ENCODE data around the gene TMEM53.
"Not testable (repeated sequence)": the region's sequence is repeated elsewhere in the genome, so short reads cannot be mapped to it uniquely, and the experiment has no call there.

TMEM53 gene

DNA sequence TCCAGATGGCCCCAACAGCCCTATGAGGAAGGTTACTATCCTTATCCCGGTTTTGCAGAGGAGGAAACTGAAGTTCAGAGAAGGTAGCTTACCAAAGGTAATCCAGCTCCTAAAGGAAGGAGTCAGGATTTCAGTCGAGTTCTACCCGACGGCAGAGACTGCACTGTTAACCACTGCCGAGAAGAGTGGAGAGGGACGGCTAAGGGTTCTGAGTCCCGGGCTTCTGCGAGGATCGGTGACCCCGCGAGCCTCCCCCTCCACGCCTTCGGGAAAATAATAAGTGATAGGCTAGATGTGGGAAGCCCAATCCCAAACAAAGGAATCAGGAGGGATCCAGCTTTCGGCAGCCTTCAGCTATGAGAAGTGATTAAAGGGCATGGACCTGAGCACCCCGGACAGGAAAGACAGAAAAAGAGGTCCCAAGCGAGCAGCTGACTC is 587 bp downstream of the TMEM53 start:
- H3K36me3 ChIP-seq (ENCODE audit: low read depth), result no peaks in the 10 kb centered on the region
- H3K27ac ChIP-seq (ENCODE audit: poor library complexity, severe bottlenecking), result peak overlapping the region; percentile 55
- ATAC-seq (ENCODE audit: low read depth), result peak; percentile 0

DNA sequence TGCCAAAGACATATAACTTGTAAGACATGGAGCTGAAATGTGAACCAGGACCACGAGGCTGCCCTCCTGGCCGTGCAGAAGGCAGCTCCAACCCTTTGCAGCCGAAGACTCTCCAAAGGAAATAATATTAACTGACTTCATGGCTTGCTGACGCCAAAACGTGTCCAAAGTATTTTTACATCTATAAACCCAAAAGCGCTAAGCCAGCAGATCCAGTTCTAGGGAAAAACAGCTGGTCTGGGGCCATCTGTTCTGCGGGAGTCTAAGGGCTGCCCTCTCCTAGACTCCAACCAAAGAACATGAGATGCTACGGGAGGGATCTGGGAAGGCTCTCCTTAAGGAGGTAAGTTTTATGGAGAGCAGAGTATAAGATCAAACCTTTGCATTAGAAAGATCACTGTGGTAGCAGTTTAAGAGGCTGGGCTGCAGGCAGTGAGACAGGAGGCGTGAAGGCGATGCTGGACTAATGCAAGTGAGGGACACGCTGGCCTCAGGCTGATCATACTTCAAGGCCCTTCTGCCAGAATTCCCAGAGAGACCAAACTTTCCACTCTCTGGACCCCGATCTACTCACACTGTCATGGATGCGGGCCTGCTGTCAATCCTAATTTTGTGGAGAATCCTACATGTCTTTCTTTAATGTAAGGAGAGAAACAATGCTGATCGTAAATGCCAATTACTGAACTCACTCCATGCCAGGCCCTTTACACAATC is 1.2 kb downstream of the TMEM53 start:
- no peak for ATAC-seq (ENCODE audit: low read depth)
- TF ChIP-seq CTCF (IDR thresholded peaks at IDR 0.05; ENCODE audit: poor library complexity, severe bottlenecking), result no peak
- peaks cover 19% of the 10 kb centered on the region for H3K4me1 ChIP-seq (ENCODE audit: insufficient read depth, poor library complexity, severe bottlenecking)

More for the DNA sequence above, 587 bp downstream of the TMEM53 start:
- H3K27me3 ChIP-seq (ENCODE audit: insufficient read depth, poor library complexity, severe bottlenecking), result no peaks in the 10 kb centered on the region
- no peak for TF ChIP-seq CTCF (IDR thresholded peaks at IDR 0.05; ENCODE audit: poor library complexity, severe bottlenecking)
- peak overlapping the region; percentile 57 for H3K4me3 ChIP-seq (ENCODE audit: severe bottlenecking)
- no peak for DNase-seq (ENCODE audit: low spot score)
- no peaks in the 10 kb centered on the region for H3K9me3 ChIP-seq (ENCODE audit: severe bottlenecking)
- peaks cover 19% of the 10 kb centered on the region for H3K4me1 ChIP-seq (ENCODE audit: insufficient read depth, poor library complexity, severe bottlenecking)

DNA sequence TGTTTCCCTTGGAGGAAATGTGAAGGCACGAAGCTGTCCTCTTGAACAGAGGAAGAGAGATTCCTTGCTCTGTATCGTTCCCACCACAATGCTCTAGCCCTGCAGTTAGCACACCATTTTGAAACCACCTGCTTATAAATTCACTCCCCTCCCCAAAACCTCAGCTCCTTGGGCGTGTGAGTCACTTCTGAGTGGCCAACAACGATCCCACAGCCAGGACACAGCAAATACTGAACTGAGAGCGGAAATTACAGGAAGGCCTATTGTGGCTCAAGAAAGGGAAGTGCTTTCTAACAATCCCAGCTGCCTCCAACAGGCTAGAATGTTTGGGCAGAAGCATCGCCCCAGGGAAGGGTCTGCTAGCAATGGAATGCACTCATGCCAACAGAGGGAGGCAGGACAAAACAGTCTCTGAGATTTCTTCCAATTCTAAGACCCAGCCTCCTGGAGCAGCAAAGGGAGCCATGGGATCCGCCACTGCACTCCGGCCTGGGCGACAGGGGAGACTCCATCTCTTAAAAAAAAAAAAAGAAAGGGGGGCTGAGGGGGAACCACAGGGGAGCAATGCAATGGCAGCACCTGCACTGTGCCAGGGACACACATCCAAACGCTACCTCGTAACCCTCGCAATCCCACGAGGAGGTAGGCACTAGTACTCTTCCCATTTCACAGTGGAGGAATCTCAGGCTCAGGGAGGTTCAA is 1.9 kb downstream of the TMEM53 start:
- Histone ChIP-seq H3K27me3 (ENCODE audit: insufficient read depth, poor library complexity, severe bottlenecking) (no peaks in the 10 kb centered on the region), H3K9me3 (ENCODE audit: severe bottlenecking) (no peaks in the 10 kb centered on the region), H3K36me3 (ENCODE audit: low read depth) (no peaks in the 10 kb centered on the region), H3K4me1 (ENCODE audit: insufficient read depth, poor library complexity, severe bottlenecking) (peaks cover 19% of the 10 kb centered on the region), H3K4me3 (ENCODE audit: severe bottlenecking) (no peak overlapping the region), H3K27ac (ENCODE audit: poor library complexity, severe bottlenecking) (peak overlapping the region; percentile 55)
- TF ChIP-seq CTCF (IDR thresholded peaks at IDR 0.05; ENCODE audit: poor library complexity, severe bottlenecking), result no peak
- no peak for DNase-seq (ENCODE audit: low spot score)
- ATAC-seq (ENCODE audit: low read depth), result no peak

More for the DNA sequence above, 1.2 kb downstream of the TMEM53 start:
- peak overlapping the region; percentile 57 for H3K4me3 ChIP-seq (ENCODE audit: severe bottlenecking)
- no peaks in the 10 kb centered on the region for H3K36me3 ChIP-seq (ENCODE audit: low read depth)
- no peaks in the 10 kb centered on the region for H3K9me3 ChIP-seq (ENCODE audit: severe bottlenecking)
- DNase-seq (ENCODE audit: low spot score), result no peak
- peak overlapping the region; percentile 55 for H3K27ac ChIP-seq (ENCODE audit: poor library complexity, severe bottlenecking)
- H3K27me3 ChIP-seq (ENCODE audit: insufficient read depth, poor library complexity, severe bottlenecking), result no peaks in the 10 kb centered on the region

- Histone ChIP-seq H3K27me3 (ENCODE audit: insufficient read depth, poor library complexity, severe bottlenecking) (no peaks in the 10 kb centered on the region), H3K4me1 (ENCODE audit: insufficient read depth, poor library complexity, severe bottlenecking) (peaks cover 8% of the 10 kb centered on the region), H3K4me3 (ENCODE audit: severe bottlenecking) (no peak overlapping the region)
These were observed 3.3 kb downstream of the TMEM53 start for GRCh38 chr1:44670751-44671640.

GRCh38 chr1:44666719-44667118 is 7.6 kb downstream of the TMEM53 start:
- H3K4me3 ChIP-seq (ENCODE audit: severe bottlenecking); H3K9me3 ChIP-seq (ENCODE audit: severe bottlenecking); H3K36me3 ChIP-seq (ENCODE audit: low read depth); H3K27ac ChIP-seq (ENCODE audit: poor library complexity, severe bottlenecking); H3K27me3 ChIP-seq (ENCODE audit: insufficient read depth, poor library complexity, severe bottlenecking); H3K4me1 ChIP-seq (ENCODE audit: insufficient read depth, poor library complexity, severe bottlenecking); ATAC-seq (ENCODE audit: low read depth); DNase-seq (ENCODE audit: low spot score): not testable (repeated sequence)

More at GRCh38 chr1:44670751-44671640, 3.3 kb downstream of the TMEM53 start:
- DNase-seq (ENCODE audit: low spot score) (no peak), ATAC-seq (ENCODE audit: low read depth) (no peak)
- Histone ChIP-seq H3K36me3 (ENCODE audit: low read depth) (no peaks in the 10 kb centered on the region), H3K9me3 (ENCODE audit: severe bottlenecking) (no peaks in the 10 kb centered on the region), H3K27ac (ENCODE audit: poor library complexity, severe bottlenecking) (no peak overlapping the region)
- TF ChIP-seq CTCF (IDR thresholded peaks at IDR 0.05; ENCODE audit: poor library complexity, severe bottlenecking), result no peak
